BE2C (cell line): ENCODE data around the gene DYNLL1.
"Not testable (repeated sequence)": the region's sequence is repeated elsewhere in the genome, so short reads cannot be mapped to it uniquely, and the experiment has no call there.

Experiments
- DNase-seq: peaks from one replicate; pipeline ENCODE4 v3.0.0-alpha.2; 2020
- H3K27me3 ChIP-seq: fragments of 250-450 bp; sonication (Bioruptor Pico); 2 replicates; pipeline ENCODE4 v1.5.1; 2020; ENCODE audit warnings: mild to moderate bottlenecking
- H3K36me3 ChIP-seq: fragments of 250-450 bp; sonication (Bioruptor Pico); 2 replicates; pipeline ENCODE4 v1.5.1; 2020; ENCODE audit warnings: mild to moderate bottlenecking
- H3K4me1 ChIP-seq: fragments of 250-450 bp; sonication (Bioruptor Pico); 2 replicates; pipeline ENCODE4 v1.5.1; 2020
- H3K4me3 ChIP-seq: 2 replicates; pipeline ENCODE4 v1.5.1; 2011; ENCODE audit warnings: low read depth, low read length
- H3K9me3 ChIP-seq: fragments of 250-450 bp; sonication (Bioruptor Pico); 2 replicates; pipeline ENCODE4 v1.5.1; 2020
- CTCF ChIP-seq: IDR thresholded peaks from 2 replicates; pipeline ENCODE4 v1.5.1; 2012; ENCODE audit warnings: mild to moderate bottlenecking, low read depth, low read length

Gene DYNLL1

GRCh38 chr12:120498870-120499515 lies 3.1 kb downstream of the DYNLL1 start:
- H3K36me3 ChIP-seq = peaks cover 28% of the 10 kb centered on the region
- no peaks in the 10 kb centered on the region for H3K9me3 ChIP-seq
- no peak for TF ChIP-seq CTCF
- H3K4me1 ChIP-seq = no peaks in the 10 kb centered on the region
- no peaks in the 10 kb centered on the region for H3K27me3 ChIP-seq
- no peak overlapping the region for H3K4me3 ChIP-seq
- DNase-seq = no peak

DNA sequence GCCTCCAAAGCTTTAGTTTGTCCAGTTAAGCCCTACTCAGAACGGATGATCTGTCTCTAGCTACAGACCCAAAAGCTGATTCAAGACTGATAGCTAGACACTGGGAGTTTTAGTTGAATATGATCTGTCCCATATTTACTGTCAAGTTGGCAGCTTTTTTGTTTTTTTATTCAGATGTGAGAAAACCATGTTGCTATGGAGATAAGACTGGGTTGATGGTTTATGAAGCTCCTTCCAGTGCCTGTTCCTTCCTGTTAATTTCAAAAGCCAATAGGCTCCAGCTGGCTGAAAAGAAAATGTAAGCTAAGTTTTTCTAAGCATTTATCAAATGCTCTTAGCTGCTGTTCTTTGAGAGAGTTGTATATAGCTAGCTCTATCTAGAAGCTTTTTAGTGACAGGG lies 4.7 kb downstream of the DYNLL1 start:
- TF ChIP-seq CTCF = no peak
- Histone ChIP-seq H3K36me3 (peaks cover 32% of the 10 kb centered on the region), H3K4me1 (no peaks in the 10 kb centered on the region), H3K9me3 (no peaks in the 10 kb centered on the region), H3K27me3 (no peaks in the 10 kb centered on the region), H3K4me3 (no peak overlapping the region)
- no peak for DNase-seq

GRCh38 chr12:120504587-120504986 lies 8.7 kb downstream of the DYNLL1 start:
- Histone ChIP-seq H3K4me1 (no peaks in the 10 kb centered on the region), H3K36me3 (peaks cover 23% of the 10 kb centered on the region), H3K9me3 (no peaks in the 10 kb centered on the region), H3K4me3 (no peak overlapping the region), H3K27me3 (no peaks in the 10 kb centered on the region)
- no peak for TF ChIP-seq CTCF
- no peak for DNase-seq

- no peak for TF ChIP-seq CTCF
- no peak for DNase-seq
- no peaks in the 10 kb centered on the region for H3K27me3 ChIP-seq
- H3K4me3 ChIP-seq = no peak overlapping the region
- no peaks in the 10 kb centered on the region for H3K9me3 ChIP-seq
- no peaks in the 10 kb centered on the region for H3K4me1 ChIP-seq
- peaks cover 15% of the 10 kb centered on the region for H3K36me3 ChIP-seq
Measured at GRCh38 chr12:120508537-120508936, 12.6 kb downstream of the DYNLL1 start.

DNA sequence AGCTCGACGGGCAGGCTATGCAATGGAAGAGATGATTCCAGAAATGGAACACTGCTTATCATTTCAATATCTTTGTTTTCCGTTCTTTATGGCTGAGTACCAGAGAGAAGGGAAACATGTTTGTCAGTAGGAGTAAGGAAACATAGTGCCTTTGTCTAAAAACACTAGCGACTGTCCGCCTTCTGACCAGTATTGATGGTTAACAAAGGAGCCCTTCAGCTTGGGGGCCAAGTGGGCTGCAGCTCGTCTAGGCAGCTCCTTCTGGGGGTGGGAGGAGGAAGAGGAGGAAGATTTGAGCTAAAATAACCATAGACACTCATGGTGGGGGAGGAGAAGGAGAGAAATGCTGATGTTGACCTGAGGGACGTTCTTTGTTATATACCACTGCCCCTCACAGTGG lies 18.1 kb downstream of the DYNLL1 start:
- TF ChIP-seq CTCF = no peak
- no peaks in the 10 kb centered on the region for H3K27me3 ChIP-seq
- no peaks in the 10 kb centered on the region for H3K4me1 ChIP-seq
- no peak for DNase-seq
- H3K36me3 ChIP-seq = peaks cover 18% of the 10 kb centered on the region; the same call in 1 of the 2 replicates
- H3K9me3 ChIP-seq = no peaks in the 10 kb centered on the region
- no peak overlapping the region for H3K4me3 ChIP-seq

DNA sequence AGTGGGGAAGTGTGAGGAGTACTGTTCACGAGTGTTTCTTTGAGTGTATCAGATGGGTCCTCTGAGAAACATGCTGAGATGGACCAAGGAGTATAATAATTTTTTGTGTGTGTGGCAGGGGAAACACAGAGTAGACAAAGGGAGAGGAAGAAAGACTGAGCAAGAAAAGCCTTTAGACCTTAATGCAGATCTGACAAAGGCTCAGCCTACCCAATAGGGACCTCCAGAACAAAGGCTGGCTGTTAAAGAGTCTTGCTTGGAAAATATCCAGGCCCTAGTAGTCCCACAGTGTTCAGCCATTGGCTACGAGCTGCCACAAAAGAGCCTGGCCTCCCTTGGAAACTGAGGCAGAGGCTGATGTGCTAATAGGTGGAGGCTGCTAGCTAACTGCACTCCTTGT lies 19.6 kb downstream of the DYNLL1 start:
- H3K36me3 ChIP-seq = peaks cover 14% of the 10 kb centered on the region; the same call in 1 of the 2 replicates
- no peaks in the 10 kb centered on the region for H3K27me3 ChIP-seq
- H3K4me3 ChIP-seq = no peak overlapping the region
- no peak for TF ChIP-seq CTCF
- no peak for DNase-seq
- no peaks in the 10 kb centered on the region for H3K9me3 ChIP-seq
- H3K4me1 ChIP-seq = no peaks in the 10 kb centered on the region

DNA sequence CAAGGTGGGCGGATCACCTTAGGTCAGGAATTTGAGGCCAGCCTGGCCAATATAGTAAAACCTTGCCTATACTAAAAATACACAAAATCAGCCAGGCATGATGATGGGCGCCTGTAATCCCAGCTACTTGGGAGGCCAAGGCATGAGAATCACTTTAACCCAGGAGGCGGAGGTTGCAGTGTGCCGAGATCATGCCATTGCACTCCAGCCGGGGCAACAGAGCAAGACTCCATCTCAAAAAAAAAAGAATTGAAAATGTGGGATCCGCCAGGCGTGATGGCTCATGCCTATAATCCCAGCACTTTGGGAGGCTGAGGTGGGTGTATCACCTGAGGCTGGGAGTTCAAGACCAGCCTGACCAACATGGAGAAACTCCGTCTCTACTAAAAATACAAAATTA lies 23.4 kb downstream of the DYNLL1 start:
- not testable (repeated sequence) for H3K27me3 ChIP-seq, DNase-seq, H3K4me3 ChIP-seq, H3K9me3 ChIP-seq, H3K4me1 ChIP-seq
- H3K36me3 ChIP-seq = peaks cover 13% of the 10 kb centered on the region; the same call in 1 of the 2 replicates
